ENCODE measurements around the gene KIF26B.

- no peak for TF ChIP-seq CTCF (IDR thresholded peaks at IDR 0.05; ENCODE audit: borderline replicate concordance, extremely low read depth, low read length, poor library complexity, severe bottlenecking)
- TF ChIP-seq EZH2 (IDR thresholded peaks at IDR 0.05; ENCODE audit: borderline replicate concordance, low read depth, low read length, severe bottlenecking), result no peak
Measured at GRCh38 chr1:245294020-245294419, 139.2 kb downstream of the KIF26B start.

Measured in DND-41 (cell line).